CD4-positive, alpha-beta memory T cell (primary cell): ENCODE results near the gene RPL29. TPM values are rescaled to one million over a fixed set of nuclear protein-coding genes. Genes with fewer than 3 reads are reported as not detected.

ENCODE experiments used
- CTCF ChIA-PET: fragments of 350-600 bp; sonication (Branson Sonifier 250); formaldehyde crosslinking; loops from one replicate; lab custom pipeline; 2021; ENCODE audit warnings: inconsistent platforms; ENCODE audit not compliant: partially characterized antibody; lab: Charles Lee
- POLR2A ChIA-PET: fragments of 350-600 bp; sonication (Branson Sonifier 250); formaldehyde crosslinking; loops from one replicate; lab custom pipeline; 2021; ENCODE audit not compliant: partially characterized antibody; lab: Charles Lee
- DNase-seq, 5 donors: peaks; one replicate each; pipeline versions ENCODE4 v3.0.0 to v3.0.0-alpha.2; 2020 to 2022; ENCODE audit warnings: mixed read lengths in 1 of 5
- H3K27ac ChIP-seq: one replicate; pipeline ENCODE4 v1.7.0; 2013; ENCODE audit warnings: low read depth, low read length
- H3K27me3 ChIP-seq: 2 replicates; pipeline ENCODE4 v1.7.0; 2013; ENCODE audit warnings: mild to moderate bottlenecking, low read length, moderate library complexity; ENCODE audit not compliant: insufficient read depth
- H3K36me3 ChIP-seq: 2 replicates; pipeline ENCODE4 v1.7.0; 2013; ENCODE audit warnings: mild to moderate bottlenecking, low read length, moderate library complexity; ENCODE audit not compliant: insufficient read depth
- H3K4me1 ChIP-seq: 2 replicates; pipeline ENCODE4 v1.7.0; 2013; ENCODE audit warnings: mild to moderate bottlenecking, low read length, moderate library complexity; ENCODE audit not compliant: insufficient read depth
- H3K4me3 ChIP-seq, 2 donors: one replicate each; pipeline ENCODE4 v1.7.0; 2013; ENCODE audit warnings: low read length in 2 of 2, mild to moderate bottlenecking in 1 of 2
- H3K9me3 ChIP-seq, 2 donors: one replicate each; pipeline ENCODE4 v1.7.0; 2013; ENCODE audit warnings: low read length in 2 of 2, control low read depth in 1 of 2; ENCODE audit not compliant: control insufficient read depth in 1 of 2
- H3K27ac Mint-ChIP-seq, 7 donors: one replicate each; pipeline ENCODE4 v1.8.0; 2020 to 2021; ENCODE audit warnings: mixed read lengths in 7 of 7, mild to moderate bottlenecking in 6 of 7, inconsistent platforms in 3 of 7, moderate library complexity in 3 of 7
- H3K27me3 Mint-ChIP-seq, 2 donors: one replicate each; pipeline ENCODE4 v1.8.0; 2020 to 2021; ENCODE audit warnings: mixed read lengths in 2 of 2
- H3K36me3 Mint-ChIP-seq, 2 donors: one replicate each; pipeline ENCODE4 v1.8.0; 2020 to 2021; ENCODE audit warnings: mixed read lengths in 2 of 2, inconsistent platforms in 1 of 2, mild to moderate bottlenecking in 1 of 2
- H3K4me1 Mint-ChIP-seq, 4 donors: one replicate each; pipeline ENCODE4 v1.8.0; 2020 to 2021; ENCODE audit warnings: mixed read lengths in 4 of 4, mild to moderate bottlenecking in 1 of 4
- H3K4me3 Mint-ChIP-seq, 8 donors: one replicate each; pipeline ENCODE4 v1.8.0; 2020 to 2021; ENCODE audit warnings: mixed read lengths in 8 of 8, mild to moderate bottlenecking in 7 of 8, moderate library complexity in 6 of 8, inconsistent platforms in 3 of 8
- H3K9me3 Mint-ChIP-seq, 8 donors: one replicate each; pipeline ENCODE4 v1.8.0; 2020 to 2021; ENCODE audit warnings: mixed read lengths in 8 of 8, mild to moderate bottlenecking in 5 of 8, inconsistent platforms in 3 of 8, moderate library complexity in 1 of 8
- intact Hi-C: fragments of 100-400 bp; cut with micrococcal nuclease; formaldehyde crosslinking; loops from one replicate; pipeline ENCODE4 v1.15.1; 2023
- polyA plus RNA-seq, 2 donors: library from polyadenylated mRNA; unstranded; fragments of 300-500 nt; fragmentation: Illumina TruSeq; gene quantifications; one replicate each; pipeline ENCODE4 v1.2.3, GENCODE V29; 2021
- total RNA-seq, 2 experiments: library from RNA; stranded (reverse); gene quantifications; one replicate each; pipeline ENCODE4 v1.2.3, GENCODE V29; 2021

Gene RPL29
- total and polyA plus RNA-seq, 4 experiments from 2014 or later = 967 to 1,467 (median 1,266) TPM

- POLR2A ChIA-PET = interaction anchor here (0.6 to 6.2 kb wide), 8 partner anchors 9 to 235 kb away, joined by 3 to 28 read pairs (median 5); partner anchors contain the start of genes ABHD14A, ABHD14B, ACY1 and PARP3
- no peaks in the 10 kb centered on the region for H3K9me3 ChIP-seq
- H3K36me3 Mint-ChIP-seq = peaks cover 0 to 1% of the 10 kb centered on the region in 2 donors
- CTCF ChIA-PET = interaction anchor here (0.9 to 2.1 kb wide), 3 partner anchors 7 to 179 kb away, joined by 3 to 12 read pairs (median 3); partner anchors contain the start of genes ABHD14B, PARP3 and RRP9
- peak overlapping the region; percentile 63 to 65 for H3K4me3 ChIP-seq
- H3K4me3 Mint-ChIP-seq = peak overlapping the region; percentile 77 to 87 (median 82)
- peak overlapping the region; percentile 57 for H3K27ac ChIP-seq
- no peaks in the 10 kb centered on the region for H3K9me3 Mint-ChIP-seq
- H3K4me1 Mint-ChIP-seq = peaks cover 13 to 40% (median 27%) of the 10 kb centered on the region in 4 donors
- no peaks in the 10 kb centered on the region for H3K27me3 ChIP-seq
- intact Hi-C loops = loop anchor here (1.0 kb wide), 1 partner anchor 25 kb away; the partner anchor contains the start of gene PARP3
- peaks cover 22% of the 10 kb centered on the region for H3K4me1 ChIP-seq
- DNase-seq = peak in 3 of 5 donors; percentile 27 to 44 (median 36)
- no peaks in the 10 kb centered on the region for H3K36me3 ChIP-seq
- H3K27ac Mint-ChIP-seq = peak overlapping the region in 6 of 7 donors; percentile 68 to 94 (median 80)
- no peaks in the 10 kb centered on the region for H3K27me3 Mint-ChIP-seq
These were observed 28.7 kb downstream of the RPL29 start for GRCh38 chr3:51966922-51967383.

DNA sequence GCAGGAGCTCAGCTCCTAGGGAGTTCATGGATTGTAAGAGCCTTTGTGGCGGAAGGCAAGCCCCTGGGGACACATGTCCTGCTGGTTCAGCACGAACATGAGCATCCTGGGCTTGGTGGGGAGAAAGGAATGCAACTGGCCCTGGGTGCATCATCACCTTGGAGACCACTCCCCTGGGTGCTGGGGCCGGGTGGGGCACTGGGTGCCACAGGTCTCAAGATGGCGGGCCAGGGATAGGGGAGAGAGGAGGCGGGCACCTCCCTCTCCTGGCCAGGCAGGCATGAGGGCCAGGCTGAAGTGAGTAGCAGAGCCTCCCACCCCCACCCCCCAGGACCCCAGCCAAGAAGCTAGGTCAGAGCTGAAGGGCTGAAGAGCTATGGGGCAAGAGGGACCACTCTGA lies 29.2 kb downstream of the RPL29 start:
- H3K27ac ChIP-seq = peak overlapping the region; percentile 57
- no peaks in the 10 kb centered on the region for H3K9me3 Mint-ChIP-seq
- CTCF ChIA-PET = interaction anchor here (0.9 to 2.1 kb wide), 3 partner anchors 7 to 179 kb away, joined by 3 to 12 read pairs (median 3); partner anchors contain the start of genes ABHD14B, PARP3 and RRP9
- H3K27me3 ChIP-seq = no peaks in the 10 kb centered on the region
- peaks cover 0 to 1% of the 10 kb centered on the region in 2 donors for H3K36me3 Mint-ChIP-seq
- POLR2A ChIA-PET = interaction anchor here (0.8 to 6.2 kb wide), 6 partner anchors 9 to 188 kb away, joined by 3 to 28 read pairs (median 12); partner anchors contain the start of genes ABHD14A, ABHD14B, ACY1 and PARP3
- peak overlapping the region; percentile 77 to 87 (median 82) for H3K4me3 Mint-ChIP-seq
- intact Hi-C loops = no loop called here
- H3K27ac Mint-ChIP-seq = peak overlapping the region; percentile 15 to 94 (median 80)
- no peaks in the 10 kb centered on the region for H3K27me3 Mint-ChIP-seq
- H3K9me3 ChIP-seq = no peaks in the 10 kb centered on the region
- DNase-seq = no peak
- peaks cover 22% of the 10 kb centered on the region for H3K4me1 ChIP-seq
- H3K36me3 ChIP-seq = no peaks in the 10 kb centered on the region
- H3K4me3 ChIP-seq = peak overlapping the region in 1 of 2 donors; percentile 63
- H3K4me1 Mint-ChIP-seq = peaks cover 13 to 40% (median 27%) of the 10 kb centered on the region in 4 donors

DNA sequence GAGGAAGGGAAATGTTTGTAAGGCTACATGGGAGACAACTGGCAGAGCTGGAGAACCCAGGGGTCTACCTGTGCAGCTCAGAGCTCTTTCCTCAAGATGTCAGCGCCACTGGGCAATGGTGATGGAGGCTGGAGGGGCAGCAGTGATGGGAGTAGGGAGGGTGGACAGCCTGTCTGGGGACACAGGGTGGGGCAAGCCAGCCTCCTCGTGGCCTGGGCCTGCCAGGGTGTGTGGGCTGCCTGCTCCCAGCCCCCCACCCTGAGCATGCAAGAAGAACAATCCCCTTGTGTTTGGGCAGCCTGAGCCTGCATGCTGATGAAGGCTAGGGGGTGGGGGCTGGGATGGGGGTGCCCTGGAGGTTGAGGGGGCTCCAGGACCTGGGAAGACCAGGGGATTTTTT lies 29.7 kb downstream of the RPL29 start:
- no peaks in the 10 kb centered on the region for H3K9me3 Mint-ChIP-seq
- no peaks in the 10 kb centered on the region for H3K27me3 ChIP-seq
- no peaks in the 10 kb centered on the region for H3K36me3 ChIP-seq
- ChIA-PET CTCF (interaction anchor here (0.9 to 2.1 kb wide), 3 partner anchors 8 to 180 kb away, joined by 3 to 12 read pairs (median 3); partner anchors contain the start of genes ABHD14B, PARP3 and RRP9), POLR2A (interaction anchor here (0.8 to 6.2 kb wide), 5 partner anchors 10 to 188 kb away, joined by 3 to 28 read pairs (median 4); partner anchors contain the start of genes ABHD14A, ABHD14B, ACY1 and POC1A)
- H3K4me1 Mint-ChIP-seq = peaks cover 13 to 37% (median 24%) of the 10 kb centered on the region in 4 donors
- H3K4me3 Mint-ChIP-seq = peak overlapping the region in 7 of 8 donors; percentile 54 to 85 (median 77)
- peaks cover 0 to 3% of the 10 kb centered on the region in 2 donors for H3K36me3 Mint-ChIP-seq
- no peak overlapping the region for H3K27ac ChIP-seq
- peak overlapping the region in 2 of 7 donors; percentile 68 to 80 for H3K27ac Mint-ChIP-seq
- H3K4me1 ChIP-seq = peaks cover 22% of the 10 kb centered on the region
- intact Hi-C loops = no loop called here
- H3K4me3 ChIP-seq = no peak overlapping the region
- DNase-seq = no peak
- H3K9me3 ChIP-seq = no peaks in the 10 kb centered on the region
- H3K27me3 Mint-ChIP-seq = no peaks in the 10 kb centered on the region

DNA sequence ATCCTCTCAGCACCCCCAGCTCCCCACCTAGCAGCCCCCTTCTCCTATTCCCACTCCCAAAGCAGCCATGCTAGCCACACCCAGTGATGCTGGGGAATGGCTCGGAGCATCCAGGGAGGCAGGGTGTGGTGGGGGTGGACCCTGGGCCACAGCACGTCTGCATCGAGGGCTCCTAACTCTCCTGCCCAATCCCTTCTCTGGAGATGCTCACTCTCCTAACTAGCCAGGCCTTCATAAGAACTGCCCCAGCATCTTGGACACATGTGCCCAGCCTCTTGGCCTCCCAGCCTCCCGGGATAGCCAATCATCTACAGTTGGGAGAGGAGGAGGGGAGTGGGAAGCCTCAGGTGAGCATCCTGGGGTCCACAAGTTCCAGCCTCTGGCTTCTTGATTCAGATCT lies 31.2 kb downstream of the RPL29 start:
- Mint-ChIP-seq H3K36me3 (peaks cover 4 to 10% of the 10 kb centered on the region in 2 donors), H3K9me3 (no peaks in the 10 kb centered on the region), H3K27me3 (no peaks in the 10 kb centered on the region), H3K27ac (peak overlapping the region in 2 of 7 donors; percentile 18 to 51), H3K4me1 (peaks cover 11 to 28% (median 20%) of the 10 kb centered on the region in 4 donors), H3K4me3 (peak overlapping the region in 1 of 8 donors; percentile 13)
- no peaks in the 10 kb centered on the region for H3K36me3 ChIP-seq
- no peak overlapping the region for H3K27ac ChIP-seq
- H3K27me3 ChIP-seq = no peaks in the 10 kb centered on the region
- H3K9me3 ChIP-seq = no peaks in the 10 kb centered on the region
- ChIA-PET CTCF (interaction anchor here (1.7 to 2.1 kb wide), 2 partner anchors 9 kb away, joined by 8 to 12 read pairs; partner anchors contain the start of gene ABHD14B), POLR2A (interaction anchor here (1.2 to 6.2 kb wide), 3 partner anchors 11 to 31 kb away, joined by 3 to 28 read pairs (median 25); partner anchors contain the start of genes ABHD14A, ABHD14B, ACY1 and RPL29)
- H3K4me1 ChIP-seq = peaks cover 22% of the 10 kb centered on the region
- DNase-seq = no peak
- intact Hi-C loops = no loop called here
- no peak overlapping the region for H3K4me3 ChIP-seq

- intact Hi-C loops = no loop called here
- peaks cover 9 to 25% (median 17%) of the 10 kb centered on the region in 4 donors for H3K4me1 Mint-ChIP-seq
- DNase-seq = no peak
- Histone ChIP-seq H3K27me3 (no peaks in the 10 kb centered on the region), H3K36me3 (no peaks in the 10 kb centered on the region), H3K4me1 (peaks cover 22% of the 10 kb centered on the region), H3K9me3 (no peaks in the 10 kb centered on the region), H3K27ac (no peak overlapping the region), H3K4me3 (no peak overlapping the region)
- H3K9me3 Mint-ChIP-seq = no peaks in the 10 kb centered on the region
- H3K4me3 Mint-ChIP-seq = no peak overlapping the region
- peak overlapping the region in 1 of 7 donors; percentile 35 for H3K27ac Mint-ChIP-seq
- peaks cover 4 to 10% of the 10 kb centered on the region in 2 donors for H3K36me3 Mint-ChIP-seq
- POLR2A ChIA-PET = interaction anchor here (1.2 to 5.0 kb wide), 2 partner anchors 12 to 31 kb away, joined by 3 to 25 read pairs; partner anchors contain the start of genes ABHD14A, ABHD14B and RPL29
- H3K27me3 Mint-ChIP-seq = no peaks in the 10 kb centered on the region
- CTCF ChIA-PET = interaction anchor here (0.5 to 1.7 kb wide), 2 partner anchors 9 to 12 kb away, joined by 3 to 8 read pairs; partner anchors contain the start of gene ABHD14B
These were observed 31.7 kb downstream of the RPL29 start for GRCh38 chr3:51963951-51964451.

- Mint-ChIP-seq H3K9me3 (no peaks in the 10 kb centered on the region), H3K4me3 (no peak overlapping the region), H3K4me1 (peaks cover 6 to 19% (median 12%) of the 10 kb centered on the region in 4 donors), H3K27me3 (peaks cover 0 to 2% of the 10 kb centered on the region in 2 donors), H3K27ac (no peak overlapping the region), H3K36me3 (peaks cover 8 to 15% of the 10 kb centered on the region in 2 donors)
- intact Hi-C loops = no loop called here
- no peak for DNase-seq
- H3K36me3 ChIP-seq = no peaks in the 10 kb centered on the region
- ChIA-PET POLR2A (interaction anchor here (1.1 kb wide), 1 partner anchor 10 kb away, joined by 7 read pairs; the partner anchor contains the start of gene ABHD14B), CTCF (interaction anchor here (0.9 to 1.7 kb wide), 3 partner anchors 10 to 20 kb away, joined by 4 to 8 read pairs (median 4); partner anchors contain the start of genes ABHD14B and ACY1)
- no peaks in the 10 kb centered on the region for H3K27me3 ChIP-seq
- H3K4me1 ChIP-seq = peaks cover 16% of the 10 kb centered on the region
- H3K9me3 ChIP-seq = no peaks in the 10 kb centered on the region
- H3K27ac ChIP-seq = no peak overlapping the region
- no peak overlapping the region for H3K4me3 ChIP-seq
These were observed 32.7 kb downstream of the RPL29 start for GRCh38 chr3:51962854-51963530.
